ENCODE results near the gene NACC2.
A peak's percentile ranks its signal among the peaks of the same experiment; 100 is the strongest.

GRCh38 chr9:136050701-136051452 lies 44.2 kb downstream of the NACC2 start:
- TF ChIP-seq, protein P1, sequence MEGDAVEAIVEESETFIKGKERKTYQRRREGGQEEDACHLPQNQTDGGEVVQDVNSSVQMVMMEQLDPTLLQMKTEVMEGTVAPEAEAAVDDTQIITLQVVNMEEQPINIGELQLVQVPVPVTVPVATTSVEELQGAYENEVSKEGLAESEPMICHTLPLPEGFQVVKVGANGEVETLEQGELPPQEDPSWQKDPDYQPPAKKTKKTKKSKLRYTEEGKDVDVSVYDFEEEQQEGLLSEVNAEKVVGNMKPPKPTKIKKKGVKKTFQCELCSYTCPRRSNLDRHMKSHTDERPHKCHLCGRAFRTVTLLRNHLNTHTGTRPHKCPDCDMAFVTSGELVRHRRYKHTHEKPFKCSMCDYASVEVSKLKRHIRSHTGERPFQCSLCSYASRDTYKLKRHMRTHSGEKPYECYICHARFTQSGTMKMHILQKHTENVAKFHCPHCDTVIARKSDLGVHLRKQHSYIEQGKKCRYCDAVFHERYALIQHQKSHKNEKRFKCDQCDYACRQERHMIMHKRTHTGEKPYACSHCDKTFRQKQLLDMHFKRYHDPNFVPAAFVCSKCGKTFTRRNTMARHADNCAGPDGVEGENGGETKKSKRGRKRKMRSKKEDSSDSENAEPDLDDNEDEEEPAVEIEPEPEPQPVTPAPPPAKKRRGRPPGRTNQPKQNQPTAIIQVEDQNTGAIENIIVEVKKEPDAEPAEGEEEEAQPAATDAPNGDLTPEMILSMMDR (IDR thresholded peaks at IDR 0.05; ENCODE audit: control extremely low read depth in 1 of 3, insufficient read depth in 1 of 3, low read depth in 1 of 3, low read length in 3 of 3), result no peak
- TF ChIP-seq CEBPB (IDR thresholded peaks at IDR 0.05; ENCODE audit: low read depth, low read length), result no peak
- TF ChIP-seq EP300 (IDR thresholded peaks at IDR 0.05; ENCODE audit: borderline replicate concordance in 1 of 2, low read depth in 2 of 2, low read length in 2 of 2), result no peak
- no peak for TF ChIP-seq POLR2A (IDR thresholded peaks at IDR 0.05; ENCODE audit: control extremely low read depth in 1 of 2, low read depth in 2 of 2, low read length in 2 of 2)
- no peak for TF ChIP-seq CREB1 (IDR thresholded peaks at IDR 0.05)
- no peak for TF ChIP-seq YY1 (IDR thresholded peaks at IDR 0.05; ENCODE audit: low read depth, low read length)
- peak; percentile 5 for TF ChIP-seq EZH2 (IDR thresholded peaks at IDR 0.05; ENCODE audit: low read depth, low read length, severe bottlenecking)
